DND-41 (cell line): ENCODE data around the gene ZNF521.

Source experiments
- ATAC-seq: fragments of 200-7000 bp; cut with Tn5 transposase; 3 replicates; pipeline ENCODE4 v1.9.1; 2021; ENCODE audit warnings: low read depth; ENCODE audit not compliant: insufficient read depth
- DNase-seq: peaks from one replicate; pipeline ENCODE4 v3.0.0-alpha.2; 2020
- H2AFZ ChIP-seq: 2 replicates; pipeline ENCODE4 v1.6.0; 2012; ENCODE audit warnings: low read depth, low read length
- H3K27ac ChIP-seq: 2 replicates; pipeline ENCODE4 v1.5.1; 2012; ENCODE audit warnings: low read length, inconsistent platforms
- H3K27me3 ChIP-seq: fragments of 200-600 bp; sonication (generic); 2 replicates; pipeline ENCODE4 v1.6.0; 2012; ENCODE audit warnings: low read length, mild to moderate bottlenecking, inconsistent platforms; ENCODE audit not compliant: insufficient read depth, poor library complexity
- H3K36me3 ChIP-seq: 2 replicates; pipeline ENCODE4 v1.5.1; 2012; ENCODE audit warnings: low read length, inconsistent platforms; ENCODE audit not compliant: insufficient read depth
- H3K4me1 ChIP-seq: 2 replicates; pipeline ENCODE4 v1.5.1; 2012; ENCODE audit warnings: mild to moderate bottlenecking, low read length; ENCODE audit not compliant: insufficient read depth
- H3K4me2 ChIP-seq: 2 replicates; pipeline ENCODE4 v1.6.0; 2012; ENCODE audit warnings: mild to moderate bottlenecking, moderate library complexity, low read length, inconsistent platforms; ENCODE audit not compliant: insufficient read depth
- H3K4me3 ChIP-seq, 2 experiments: fragments of 200-600 bp in 1 of 2; shearing (Covaris generic) in 1 of 2; 2 replicates each; pipeline ENCODE4 v1.5.1; 2012 to 2016; ENCODE audit warnings: inconsistent platforms in 2 of 2, low read length in 2 of 2, mild to moderate bottlenecking in 2 of 2, low read depth in 1 of 2, moderate library complexity in 1 of 2
- H3K79me2 ChIP-seq: 2 replicates; pipeline ENCODE4 v1.6.0; 2012; ENCODE audit warnings: low read length, inconsistent platforms; ENCODE audit not compliant: insufficient read depth
- H3K9ac ChIP-seq: 2 replicates; pipeline ENCODE4 v1.6.0; 2012; ENCODE audit warnings: low read depth, mild to moderate bottlenecking, inconsistent platforms, low read length, moderate library complexity
- H3K9me3 ChIP-seq: 2 replicates; pipeline ENCODE4 v1.5.1; 2012; ENCODE audit warnings: low read length, moderate library complexity, mild to moderate bottlenecking, inconsistent platforms; ENCODE audit not compliant: insufficient read depth, severe bottlenecking
- H4K20me1 ChIP-seq: 2 replicates; pipeline ENCODE4 v1.6.0; 2012; ENCODE audit warnings: low read length; ENCODE audit not compliant: insufficient read depth
- CTCF ChIP-seq: IDR thresholded peaks from 2 replicates; pipeline ENCODE4 v1.5.1; 2012; ENCODE audit warnings: borderline replicate concordance, low read length, moderate library complexity, mild to moderate bottlenecking; ENCODE audit not compliant: poor library complexity, severe bottlenecking; ENCODE audit errors: extremely low read depth
- EZH2 ChIP-seq: IDR thresholded peaks from 3 replicates; pipeline ENCODE4 v1.6.1; 2012; ENCODE audit warnings: borderline replicate concordance, low read depth, mild to moderate bottlenecking, moderate library complexity, low read length, inconsistent platforms; ENCODE audit not compliant: severe bottlenecking

The ZNF521 gene

GRCh38 chr18:25080211-25080610, 271.8 kb downstream of the ZNF521 start:
- no peak overlapping the region for H3K27ac ChIP-seq
- H3K27me3 ChIP-seq: no peaks in the 10 kb centered on the region
- H3K9me3 ChIP-seq: no peaks in the 10 kb centered on the region
- H3K4me2 ChIP-seq: no peak overlapping the region
- H3K4me3 ChIP-seq: no peak overlapping the region
- ATAC-seq (no peak), DNase-seq (no peak)
- no peak for TF ChIP-seq CTCF
- TF ChIP-seq EZH2: no peak
- no peak overlapping the region for H2AFZ ChIP-seq
- H3K79me2 ChIP-seq: no peaks in the 10 kb centered on the region
- H3K36me3 ChIP-seq: no peaks in the 10 kb centered on the region
- H3K9ac ChIP-seq: no peak overlapping the region
- H4K20me1 ChIP-seq: no peaks in the 10 kb centered on the region
- no peaks in the 10 kb centered on the region for H3K4me1 ChIP-seq

GRCh38 chr18:25077944-25078723, 273.8 kb downstream of the ZNF521 start:
- TF ChIP-seq EZH2 (no peak), CTCF (no peak)
- H3K9me3 ChIP-seq: no peaks in the 10 kb centered on the region
- H4K20me1 ChIP-seq: no peaks in the 10 kb centered on the region
- no peak for ATAC-seq
- H3K27me3 ChIP-seq: no peaks in the 10 kb centered on the region
- H3K79me2 ChIP-seq: no peaks in the 10 kb centered on the region
- H3K4me2 ChIP-seq: no peak overlapping the region
- DNase-seq: no peak
- H3K36me3 ChIP-seq: no peaks in the 10 kb centered on the region
- H2AFZ ChIP-seq: no peak overlapping the region
- no peak overlapping the region for H3K4me3 ChIP-seq
- no peak overlapping the region for H3K9ac ChIP-seq
- H3K4me1 ChIP-seq: no peaks in the 10 kb centered on the region
- H3K27ac ChIP-seq: no peak overlapping the region

GRCh38 chr18:25077038-25077943, 274.7 kb downstream of the ZNF521 start:
- no peak overlapping the region for H2AFZ ChIP-seq
- H3K9ac ChIP-seq: no peak overlapping the region
- H3K27ac ChIP-seq: no peak overlapping the region
- no peak overlapping the region for H3K4me2 ChIP-seq
- no peak for ATAC-seq
- TF ChIP-seq CTCF: no peak
- TF ChIP-seq EZH2: no peak
- no peaks in the 10 kb centered on the region for H3K27me3 ChIP-seq
- no peaks in the 10 kb centered on the region for H4K20me1 ChIP-seq
- no peaks in the 10 kb centered on the region for H3K79me2 ChIP-seq
- no peaks in the 10 kb centered on the region for H3K36me3 ChIP-seq
- H3K4me3 ChIP-seq: no peak overlapping the region
- H3K9me3 ChIP-seq: no peaks in the 10 kb centered on the region
- no peak for DNase-seq
- H3K4me1 ChIP-seq: no peaks in the 10 kb centered on the region
